K562 (cell line): ENCODE results near the gene THAP4. TPM values are rescaled to one million over a fixed set of nuclear protein-coding genes. Genes with fewer than 3 reads are reported as not detected.

Source experiments
- ARID1B ChIP-seq: fragments of 450-650 bp; IDR thresholded peaks from 2 replicates; pipeline ENCODE4 v1.6.1; 2016; ENCODE audit warnings: antibody characterized with exemption, mild to moderate bottlenecking, inconsistent platforms
- CBX1 ChIP-seq: sonication (generic); IDR thresholded peaks from 2 replicates; pipeline ENCODE4 v1.6.1; 2016; ENCODE audit warnings: antibody characterized with exemption, low read depth, mild to moderate bottlenecking
- CREBBP ChIP-seq: IDR thresholded peaks from one replicate; pipeline ENCODE4 v1.6.1; 2012; ENCODE audit warnings: low read depth, mild to moderate bottlenecking, control low read depth, inconsistent platforms, low read length
- HIVEP1 ChIP-seq: fragments of 250-450 bp; sonication (Bioruptor Pico); IDR thresholded peaks from 2 replicates; pipeline ENCODE4 v1.4.0; 2020; ENCODE audit warnings: mild to moderate bottlenecking
- KHSRP ChIP-seq: fragments of 450-650 bp; IDR thresholded peaks from 2 replicates; pipeline ENCODE4 v1.6.1; 2017
- RBFOX2 ChIP-seq: fragments of 200-400 bp; formaldehyde crosslinking; IDR thresholded peaks from 2 replicates; pipeline ENCODE4 v1.6.1; 2017; ENCODE audit warnings: low read depth, mild to moderate bottlenecking, low read length, moderate library complexity
- RBM25 ChIP-seq: fragments of 200-400 bp; formaldehyde crosslinking; IDR thresholded peaks from 2 replicates; pipeline ENCODE4 v1.6.1; 2018; ENCODE audit warnings: low read length, low read depth, moderate library complexity; ENCODE audit not compliant: severe bottlenecking
- RHOXF2B ChIP-seq: fragments of 250-450 bp; sonication (Bioruptor Pico); conservative IDR thresholded peaks from 2 replicates; pipeline ENCODE4 v1.5.1; 2021
- SIRT6 ChIP-seq: IDR thresholded peaks from one replicate; pipeline ENCODE4 v1.6.1; 2012; ENCODE audit warnings: low read depth, mild to moderate bottlenecking, control low read depth, inconsistent platforms, low read length, moderate library complexity
- SRSF1 ChIP-seq: fragments of 200-400 bp; formaldehyde crosslinking; IDR thresholded peaks from 2 replicates; pipeline ENCODE4 v1.6.1; 2017; ENCODE audit warnings: mild to moderate bottlenecking, low read depth, low read length, moderate library complexity
- ZNF140 ChIP-seq: fragments of 250-450 bp; sonication (Bioruptor Pico); IDR thresholded peaks from 2 replicates; pipeline ENCODE4 v1.8.0; 2021; ENCODE audit warnings: moderate library complexity, mild to moderate bottlenecking, inconsistent platforms
- polyA plus RNA-seq, 8 experiments: library from polyadenylated mRNA; depleted of rRNA in 4 of 8; stranded (reverse) in 5 of 8; unstranded in 3 of 8; fragments of >200 nt; fragmentation: Nextera tagmentation in 2 of 8; fragmentation: Illumina TruSeq in 1 of 8; extraction: Ambion mirVana in 2 of 8; extraction: Trizol in 1 of 8; gene quantifications; 2 replicates each; pipeline versions ENCODE4 v1.2.1 to v1.2.3, GENCODE V29; 2011 to 2014; ENCODE audit warnings: inconsistent platforms in 1 of 8, missing spikeins in 1 of 8
- total RNA-seq, 7 experiments: library from RNA; depleted of rRNA in 6 of 7; stranded (reverse); fragments of >200 nt in 6 of 7; fragmentation: Illumina TruSeq in 2 of 7; extraction: Trizol in 2 of 7; gene quantifications; 2 replicates each; pipeline versions ENCODE4 v1.2.1 to v1.2.3, GENCODE V29; 2011 to 2021; ENCODE audit warnings: low replicate concordance in 1 of 7
- TF ChIP-seq, protein P1 (sequence below): fragments of 200-800 bp; sonication (Bioruptor generic); IDR thresholded peaks from 2 replicates; pipeline ENCODE4 v1.6.1; 2016; ENCODE audit warnings: missing genetic modification characterization, missing compliant biosample characterization
- TF ChIP-seq, protein P2 (sequence below): fragments of 450-650 bp; IDR thresholded peaks from 2 replicates; pipeline ENCODE4 v1.7.0; 2016; ENCODE audit warnings: borderline replicate concordance
- TF ChIP-seq, protein P3 (sequence below): fragments of 250-450 bp; sonication (Bioruptor Pico); IDR thresholded peaks from 2 replicates; pipeline ENCODE4 v1.5.0; 2020; ENCODE audit warnings: mild to moderate bottlenecking, borderline replicate concordance
- TF ChIP-seq, protein P4 (sequence below): sonication (generic); formaldehyde crosslinking; IDR thresholded peaks from 2 replicates; pipeline ENCODE4 v1.8.0; 2022; ENCODE audit warnings: missing genetic modification reagents, mild to moderate bottlenecking, borderline replicate concordance

Gene THAP4
- total and polyA plus RNA-seq, 9 of the 15 experiments (the other 6 are each of a cell fraction or from before 2014, with no cell fraction given): 8.6 to 60.9 (median 43.9) TPM

DNA sequence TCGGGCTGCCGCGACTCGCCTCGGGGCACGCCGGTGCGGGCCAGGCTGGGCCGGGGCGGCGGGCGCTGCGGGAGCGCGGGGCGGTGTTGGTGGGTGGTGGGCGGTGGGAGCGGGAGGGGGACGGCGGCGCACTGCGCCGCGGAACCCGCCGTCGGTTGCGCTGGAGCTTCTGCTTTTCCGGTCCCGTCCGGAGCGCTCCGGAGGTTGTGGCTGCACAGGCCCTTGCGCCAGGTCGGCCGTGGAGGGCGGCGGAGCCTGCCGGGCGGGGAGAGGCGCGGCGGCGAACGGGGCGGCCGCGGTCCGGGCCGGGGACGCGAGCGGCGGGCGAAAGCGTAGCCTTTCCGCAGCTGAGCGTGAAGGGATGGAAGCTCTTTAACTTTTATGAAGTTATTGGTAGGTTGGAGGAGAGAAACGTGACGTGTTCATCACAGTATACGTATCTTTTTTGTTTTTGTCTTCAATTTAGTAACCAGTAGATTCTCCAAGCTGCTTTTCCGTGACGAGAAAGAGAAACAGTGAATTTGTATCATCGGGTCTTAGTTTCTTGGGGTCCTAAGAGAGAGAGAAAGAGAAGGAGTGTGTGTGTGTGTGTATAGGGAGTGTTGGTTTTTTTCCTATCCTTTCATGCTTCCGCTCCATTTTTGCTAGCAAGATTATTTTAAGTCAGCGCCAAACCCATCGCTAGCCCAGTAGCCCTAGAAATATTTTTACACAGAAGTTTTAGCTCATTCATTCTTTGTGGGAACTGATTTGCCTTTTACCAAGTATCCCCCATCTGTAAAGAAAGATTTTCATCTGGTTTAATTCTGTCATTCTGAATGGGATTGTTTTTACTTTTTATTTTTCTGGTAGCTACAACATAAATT is 1.1 kb upstream of the THAP4 start (continued):
- TF ChIP-seq RBM25 (no peak), ZNF140 (CRISPR knock-in tag) (no peak), CBX1 (no peak), RBFOX2 (peak; percentile 65), HIVEP1 (CRISPR knock-in tag) (no peak), CREBBP (no peak), SIRT6 (no peak), SRSF1 (no peak), ARID1B (no peak), RHOXF2B (CRISPR knock-in tag) (no peak), KHSRP (no peak)
- TF ChIP-seq, protein P1, sequence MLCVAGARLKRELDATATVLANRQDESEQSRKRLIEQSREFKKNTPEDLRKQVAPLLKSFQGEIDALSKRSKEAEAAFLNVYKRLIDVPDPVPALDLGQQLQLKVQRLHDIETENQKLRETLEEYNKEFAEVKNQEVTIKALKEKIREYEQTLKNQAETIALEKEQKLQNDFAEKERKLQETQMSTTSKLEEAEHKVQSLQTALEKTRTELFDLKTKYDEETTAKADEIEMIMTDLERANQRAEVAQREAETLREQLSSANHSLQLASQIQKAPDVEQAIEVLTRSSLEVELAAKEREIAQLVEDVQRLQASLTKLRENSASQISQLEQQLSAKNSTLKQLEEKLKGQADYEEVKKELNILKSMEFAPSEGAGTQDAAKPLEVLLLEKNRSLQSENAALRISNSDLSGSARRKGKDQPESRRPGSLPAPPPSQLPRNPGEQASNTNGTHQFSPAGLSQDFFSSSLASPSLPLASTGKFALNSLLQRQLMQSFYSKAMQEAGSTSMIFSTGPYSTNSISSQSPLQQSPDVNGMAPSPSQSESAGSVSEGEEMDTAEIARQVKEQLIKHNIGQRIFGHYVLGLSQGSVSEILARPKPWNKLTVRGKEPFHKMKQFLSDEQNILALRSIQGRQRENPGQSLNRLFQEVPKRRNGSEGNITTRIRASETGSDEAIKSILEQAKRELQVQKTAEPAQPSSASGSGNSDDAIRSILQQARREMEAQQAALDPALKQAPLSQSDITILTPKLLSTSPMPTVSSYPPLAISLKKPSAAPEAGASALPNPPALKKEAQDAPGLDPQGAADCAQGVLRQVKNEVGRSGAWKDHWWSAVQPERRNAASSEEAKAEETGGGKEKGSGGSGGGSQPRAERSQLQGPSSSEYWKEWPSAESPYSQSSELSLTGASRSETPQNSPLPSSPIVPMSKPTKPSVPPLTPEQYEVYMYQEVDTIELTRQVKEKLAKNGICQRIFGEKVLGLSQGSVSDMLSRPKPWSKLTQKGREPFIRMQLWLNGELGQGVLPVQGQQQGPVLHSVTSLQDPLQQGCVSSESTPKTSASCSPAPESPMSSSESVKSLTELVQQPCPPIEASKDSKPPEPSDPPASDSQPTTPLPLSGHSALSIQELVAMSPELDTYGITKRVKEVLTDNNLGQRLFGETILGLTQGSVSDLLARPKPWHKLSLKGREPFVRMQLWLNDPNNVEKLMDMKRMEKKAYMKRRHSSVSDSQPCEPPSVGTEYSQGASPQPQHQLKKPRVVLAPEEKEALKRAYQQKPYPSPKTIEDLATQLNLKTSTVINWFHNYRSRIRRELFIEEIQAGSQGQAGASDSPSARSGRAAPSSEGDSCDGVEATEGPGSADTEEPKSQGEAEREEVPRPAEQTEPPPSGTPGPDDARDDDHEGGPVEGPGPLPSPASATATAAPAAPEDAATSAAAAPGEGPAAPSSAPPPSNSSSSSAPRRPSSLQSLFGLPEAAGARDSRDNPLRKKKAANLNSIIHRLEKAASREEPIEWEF (CRISPR knock-in tag): no peak
- TF ChIP-seq, protein P2, sequence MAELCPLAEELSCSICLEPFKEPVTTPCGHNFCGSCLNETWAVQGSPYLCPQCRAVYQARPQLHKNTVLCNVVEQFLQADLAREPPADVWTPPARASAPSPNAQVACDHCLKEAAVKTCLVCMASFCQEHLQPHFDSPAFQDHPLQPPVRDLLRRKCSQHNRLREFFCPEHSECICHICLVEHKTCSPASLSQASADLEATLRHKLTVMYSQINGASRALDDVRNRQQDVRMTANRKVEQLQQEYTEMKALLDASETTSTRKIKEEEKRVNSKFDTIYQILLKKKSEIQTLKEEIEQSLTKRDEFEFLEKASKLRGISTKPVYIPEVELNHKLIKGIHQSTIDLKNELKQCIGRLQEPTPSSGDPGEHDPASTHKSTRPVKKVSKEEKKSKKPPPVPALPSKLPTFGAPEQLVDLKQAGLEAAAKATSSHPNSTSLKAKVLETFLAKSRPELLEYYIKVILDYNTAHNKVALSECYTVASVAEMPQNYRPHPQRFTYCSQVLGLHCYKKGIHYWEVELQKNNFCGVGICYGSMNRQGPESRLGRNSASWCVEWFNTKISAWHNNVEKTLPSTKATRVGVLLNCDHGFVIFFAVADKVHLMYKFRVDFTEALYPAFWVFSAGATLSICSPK: no peak
- TF ChIP-seq, protein P3, sequence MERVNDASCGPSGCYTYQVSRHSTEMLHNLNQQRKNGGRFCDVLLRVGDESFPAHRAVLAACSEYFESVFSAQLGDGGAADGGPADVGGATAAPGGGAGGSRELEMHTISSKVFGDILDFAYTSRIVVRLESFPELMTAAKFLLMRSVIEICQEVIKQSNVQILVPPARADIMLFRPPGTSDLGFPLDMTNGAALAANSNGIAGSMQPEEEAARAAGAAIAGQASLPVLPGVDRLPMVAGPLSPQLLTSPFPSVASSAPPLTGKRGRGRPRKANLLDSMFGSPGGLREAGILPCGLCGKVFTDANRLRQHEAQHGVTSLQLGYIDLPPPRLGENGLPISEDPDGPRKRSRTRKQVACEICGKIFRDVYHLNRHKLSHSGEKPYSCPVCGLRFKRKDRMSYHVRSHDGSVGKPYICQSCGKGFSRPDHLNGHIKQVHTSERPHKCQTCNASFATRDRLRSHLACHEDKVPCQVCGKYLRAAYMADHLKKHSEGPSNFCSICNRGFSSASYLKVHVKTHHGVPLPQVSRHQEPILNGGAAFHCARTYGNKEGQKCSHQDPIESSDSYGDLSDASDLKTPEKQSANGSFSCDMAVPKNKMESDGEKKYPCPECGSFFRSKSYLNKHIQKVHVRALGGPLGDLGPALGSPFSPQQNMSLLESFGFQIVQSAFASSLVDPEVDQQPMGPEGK (CRISPR knock-in tag): no peak
- TF ChIP-seq, protein P4, sequence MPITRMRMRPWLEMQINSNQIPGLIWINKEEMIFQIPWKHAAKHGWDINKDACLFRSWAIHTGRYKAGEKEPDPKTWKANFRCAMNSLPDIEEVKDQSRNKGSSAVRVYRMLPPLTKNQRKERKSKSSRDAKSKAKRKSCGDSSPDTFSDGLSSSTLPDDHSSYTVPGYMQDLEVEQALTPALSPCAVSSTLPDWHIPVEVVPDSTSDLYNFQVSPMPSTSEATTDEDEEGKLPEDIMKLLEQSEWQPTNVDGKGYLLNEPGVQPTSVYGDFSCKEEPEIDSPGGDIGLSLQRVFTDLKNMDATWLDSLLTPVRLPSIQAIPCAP (CRISPR knock-in tag): no peak
